ENCODE data around the gene ATP6V1G1.

DNA sequence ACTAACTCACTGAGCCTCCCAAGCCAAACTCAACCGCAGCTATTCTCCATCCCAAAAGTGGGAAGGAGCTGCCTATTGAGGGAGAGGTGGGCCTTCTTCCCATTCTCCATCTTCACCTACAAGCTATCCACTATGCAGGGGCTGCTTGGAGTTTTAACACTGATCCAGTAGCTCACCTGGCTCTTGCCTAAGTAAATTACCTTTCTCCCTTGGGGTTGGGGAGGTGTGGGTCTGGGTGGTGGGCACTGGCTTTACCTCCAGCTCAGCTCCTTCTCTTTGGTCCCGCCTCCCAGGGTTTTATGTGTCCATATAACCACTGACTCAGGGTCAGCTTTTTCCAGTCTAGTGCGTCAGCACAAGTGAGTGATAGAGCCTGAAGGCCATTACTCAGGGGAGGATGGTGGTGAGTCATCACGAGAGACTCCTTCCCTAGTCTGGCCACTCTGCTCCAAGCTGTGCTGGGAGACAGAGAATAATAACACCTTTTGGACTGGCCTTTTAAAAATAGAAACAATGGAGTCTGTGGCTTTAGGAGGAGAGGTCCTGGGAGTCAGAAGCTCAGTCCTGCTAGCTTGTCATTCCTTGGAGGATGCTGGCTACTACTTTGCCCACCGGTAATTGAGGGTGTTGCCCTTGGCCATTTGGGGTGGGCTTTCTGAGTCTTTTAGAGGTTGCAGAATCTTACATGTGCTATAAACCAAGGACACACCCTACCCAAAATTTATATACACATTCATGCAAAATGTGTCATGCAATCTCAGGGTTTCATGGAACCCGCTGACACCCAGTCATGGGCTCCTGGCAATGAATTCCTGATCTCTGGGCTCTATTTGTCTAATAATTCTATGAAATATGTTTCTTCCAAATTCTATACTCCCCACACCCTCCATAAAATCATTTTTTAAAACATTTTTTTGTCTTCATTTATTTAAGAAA is 35.6 kb upstream of the ATP6V1G1 start:
- TF ChIP-seq, protein P1, sequence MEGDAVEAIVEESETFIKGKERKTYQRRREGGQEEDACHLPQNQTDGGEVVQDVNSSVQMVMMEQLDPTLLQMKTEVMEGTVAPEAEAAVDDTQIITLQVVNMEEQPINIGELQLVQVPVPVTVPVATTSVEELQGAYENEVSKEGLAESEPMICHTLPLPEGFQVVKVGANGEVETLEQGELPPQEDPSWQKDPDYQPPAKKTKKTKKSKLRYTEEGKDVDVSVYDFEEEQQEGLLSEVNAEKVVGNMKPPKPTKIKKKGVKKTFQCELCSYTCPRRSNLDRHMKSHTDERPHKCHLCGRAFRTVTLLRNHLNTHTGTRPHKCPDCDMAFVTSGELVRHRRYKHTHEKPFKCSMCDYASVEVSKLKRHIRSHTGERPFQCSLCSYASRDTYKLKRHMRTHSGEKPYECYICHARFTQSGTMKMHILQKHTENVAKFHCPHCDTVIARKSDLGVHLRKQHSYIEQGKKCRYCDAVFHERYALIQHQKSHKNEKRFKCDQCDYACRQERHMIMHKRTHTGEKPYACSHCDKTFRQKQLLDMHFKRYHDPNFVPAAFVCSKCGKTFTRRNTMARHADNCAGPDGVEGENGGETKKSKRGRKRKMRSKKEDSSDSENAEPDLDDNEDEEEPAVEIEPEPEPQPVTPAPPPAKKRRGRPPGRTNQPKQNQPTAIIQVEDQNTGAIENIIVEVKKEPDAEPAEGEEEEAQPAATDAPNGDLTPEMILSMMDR (IDR thresholded peaks at IDR 0.05), result no peak
- TF ChIP-seq POLR2A (IDR thresholded peaks at IDR 0.05), result no peak

Measured in lower leg skin (tissue), 3 donors.